NCI-H128 (cell line): ENCODE measurements around the gene CITED2.

Experiments used
- DNase-seq: peaks from one replicate; lab custom pipeline; 2025; ENCODE audit not compliant: unreplicated experiment; lab: John Stamatoyannopoulos, UW

Gene CITED2

DNA sequence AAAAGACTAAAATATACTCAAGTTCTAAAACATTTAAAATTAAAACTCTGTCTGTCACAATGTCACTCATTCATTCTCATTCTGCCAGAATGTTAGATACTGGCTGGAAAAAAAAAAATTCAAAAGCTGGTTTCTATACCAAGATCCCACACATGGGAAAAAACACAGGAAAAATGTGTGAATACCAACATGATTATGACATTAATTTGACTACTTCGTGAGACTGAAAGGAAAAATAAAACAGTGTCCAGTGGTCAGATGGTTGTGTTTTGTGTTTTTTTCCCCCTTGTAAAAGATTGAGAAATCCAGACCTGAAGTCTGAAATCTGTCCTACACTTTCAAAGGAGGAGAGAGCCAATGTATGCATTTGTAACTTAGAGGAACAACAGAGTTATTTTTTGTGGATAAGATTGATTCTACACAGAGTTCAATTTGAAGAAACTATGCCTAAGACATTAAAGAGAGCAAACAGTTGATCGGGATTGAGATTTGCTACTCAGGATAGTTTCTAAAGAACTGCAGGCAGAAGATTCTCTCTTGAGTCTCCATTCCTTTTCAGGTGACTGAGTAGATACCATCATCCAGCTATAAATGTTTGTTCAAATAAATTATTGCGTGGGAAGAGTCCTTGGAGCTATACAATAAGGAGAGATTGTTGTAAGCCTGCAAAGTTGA, 43.5 kb downstream of the CITED2 start:
- no peak for DNase-seq

DNA sequence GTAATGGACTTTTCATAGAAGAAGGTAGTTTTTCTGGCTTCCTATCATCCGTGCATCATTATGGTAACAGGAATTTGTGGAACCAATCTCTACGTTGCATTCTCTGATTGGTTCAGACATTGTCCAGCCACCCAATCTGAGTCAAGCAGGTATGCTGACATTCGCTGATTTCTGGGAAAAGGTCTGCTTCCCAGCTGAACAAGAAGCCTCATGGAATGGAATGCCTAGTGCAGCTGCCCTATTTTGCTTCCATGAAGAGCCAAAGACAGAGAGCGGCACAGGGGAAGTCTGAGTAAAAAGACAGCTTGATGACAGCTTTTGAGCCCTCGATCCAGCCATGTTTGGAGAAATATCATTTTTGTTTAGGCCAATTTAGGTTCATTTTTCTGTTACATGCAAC, 44.1 kb downstream of the CITED2 start:
- no peak for DNase-seq

DNA sequence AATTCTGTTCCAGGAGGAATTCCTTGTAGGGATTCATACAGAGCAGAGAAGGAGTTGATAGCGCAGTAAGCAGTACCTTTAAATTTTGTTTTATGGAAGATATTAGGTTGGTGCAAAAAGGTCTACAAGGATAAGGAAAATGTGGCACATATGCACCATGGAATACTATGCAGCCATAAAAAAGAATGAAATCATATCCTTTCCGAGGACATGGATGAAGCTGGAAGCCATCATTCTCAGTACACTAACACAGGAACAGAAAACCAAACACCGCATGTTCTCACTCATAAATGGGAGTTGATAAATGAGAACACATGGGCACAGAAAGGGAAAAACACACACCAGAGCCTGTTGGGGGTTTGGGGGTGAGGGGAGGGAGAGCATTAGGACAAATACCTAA, 45.2 kb downstream of the CITED2 start:
- no peak for DNase-seq

DNA sequence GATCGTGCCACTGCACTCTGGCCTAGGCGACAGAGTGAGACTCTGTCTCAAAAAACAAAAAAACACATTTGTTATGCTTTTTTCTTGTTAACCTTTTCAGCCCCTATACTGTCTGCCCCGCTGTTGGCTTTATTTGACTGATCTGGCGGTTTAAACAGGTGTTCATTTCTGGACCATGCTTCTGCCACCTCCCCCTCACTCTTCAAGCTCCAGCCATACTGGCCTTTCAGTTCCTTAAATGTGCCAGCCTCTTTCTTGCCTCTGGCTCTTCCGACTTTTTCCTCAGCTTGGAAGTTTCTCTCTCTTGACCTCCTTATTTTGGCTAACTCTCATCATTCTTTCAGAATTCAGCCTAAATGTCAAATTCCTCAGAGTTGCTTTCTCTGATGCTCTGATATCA, 47.4 kb downstream of the CITED2 start:
- no peak for DNase-seq

DNA sequence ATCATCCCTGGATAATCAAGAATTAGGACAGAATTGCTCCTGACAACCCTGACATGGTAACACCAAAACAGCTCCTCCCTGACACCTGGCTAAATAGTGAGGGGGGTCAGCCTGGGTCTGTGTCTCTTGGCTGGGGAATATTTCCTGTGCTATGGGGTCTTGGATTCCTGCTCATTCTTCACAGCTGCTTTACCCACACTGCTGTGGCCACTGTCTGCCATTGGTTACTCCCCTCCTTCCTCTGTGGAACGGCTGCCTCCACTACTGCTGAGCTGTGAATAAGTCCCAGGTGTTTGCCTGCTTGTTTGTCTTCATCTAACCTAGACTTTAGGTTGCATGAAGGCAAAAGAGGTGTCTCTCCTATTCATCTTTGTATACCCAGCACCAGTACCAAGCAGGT, 48.8 kb downstream of the CITED2 start:
- DNase-seq, result no peak

DNA sequence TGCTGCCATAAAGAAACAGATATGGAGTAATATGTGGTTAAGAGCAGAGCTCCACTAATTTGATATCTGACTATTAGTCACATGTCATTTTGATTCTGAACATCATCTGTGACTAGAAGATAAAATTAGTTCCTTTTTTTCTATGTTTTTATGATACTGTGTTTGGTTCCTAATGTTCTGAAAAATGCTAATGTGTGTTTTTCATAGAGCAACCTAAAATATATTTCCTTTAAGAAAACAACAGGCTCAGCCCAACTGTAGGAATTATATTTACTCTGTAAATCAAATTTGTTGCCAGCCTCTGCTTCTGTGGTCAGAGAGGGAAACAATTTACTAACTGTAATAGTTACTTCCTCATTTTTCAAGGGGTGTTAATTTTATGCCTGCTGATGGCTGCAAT, 49.3 kb downstream of the CITED2 start:
- no peak for DNase-seq

DNA sequence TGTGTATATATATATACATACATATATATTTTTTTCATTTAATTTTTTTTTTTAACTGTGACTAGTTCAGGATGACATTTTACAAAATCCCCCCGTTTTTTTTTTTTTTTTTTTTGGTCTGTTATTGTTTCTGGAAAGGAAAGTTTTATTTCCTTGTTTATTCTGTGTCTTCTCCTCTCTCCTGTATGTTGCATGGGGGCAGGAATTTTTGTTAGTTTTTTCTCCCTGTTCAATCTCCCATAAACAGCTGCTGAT, 50.2 kb downstream of the CITED2 start:
- no peak for DNase-seq

DNA sequence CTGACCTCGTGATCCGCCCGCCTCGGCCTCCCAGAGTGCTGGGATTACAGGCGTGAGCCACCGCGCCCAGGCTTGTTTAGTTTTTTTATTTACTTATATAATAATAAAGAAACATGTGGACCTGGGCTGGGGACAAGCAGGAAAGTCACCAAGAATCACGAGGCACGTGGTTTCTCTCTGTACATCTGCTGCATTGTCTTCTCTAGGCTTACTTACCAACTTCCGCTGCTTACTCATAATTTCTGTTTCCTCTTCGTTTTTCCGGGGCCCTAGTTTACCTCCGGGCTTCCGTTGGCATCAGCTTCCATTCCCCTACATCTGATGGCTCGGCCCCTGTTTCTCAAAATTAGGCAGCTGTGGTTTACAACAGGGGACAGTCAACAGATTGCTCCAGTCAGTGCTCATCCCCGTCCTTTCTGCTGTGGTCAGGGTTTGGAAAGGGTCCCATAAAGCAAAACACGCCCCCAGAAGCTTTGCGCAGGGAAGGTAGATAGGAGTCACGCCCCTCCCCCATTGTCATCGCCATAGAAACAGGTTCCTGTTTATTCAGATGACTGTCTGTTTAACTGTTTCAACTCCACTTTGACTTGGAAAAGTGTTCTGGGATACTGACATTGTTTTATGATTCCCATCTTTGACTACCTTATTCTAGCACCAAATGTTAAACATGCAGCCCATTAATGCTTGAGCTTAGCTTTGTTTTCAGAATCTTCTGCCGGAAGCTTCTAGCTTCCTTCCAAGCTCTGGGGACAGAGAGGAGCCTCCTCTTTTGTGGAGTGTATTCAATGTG, 50.7 kb downstream of the CITED2 start:
- DNase-seq, result no peak
